Endometrial microvascular endothelial cells (primary cell): ENCODE results near the gene KIF5A. TPM values are rescaled to one million over a fixed set of nuclear protein-coding genes. Genes with fewer than 3 reads are reported as not detected.
"Not testable (repeated sequence)": the region's sequence is repeated elsewhere in the genome, so short reads cannot be mapped to it uniquely, and the experiment has no call there.

Source experiments
- in situ Hi-C: cut with HindIII; loops from 2 replicates; pipeline ENCODE4 v1.10.0; 2017; ENCODE audit warnings: low sequenced_read_pairs, low pct_unique_long_range_greater_than_20kb; ENCODE audit errors: inconsistent ontology term
- total RNA-seq: library from RNA; depleted of rRNA; stranded (reverse); fragments of >200 nt; gene quantifications from one replicate; pipeline ENCODE4 v1.2.3, GENCODE V29; 2015; ENCODE audit errors: inconsistent ontology term

KIF5A gene
- total RNA-seq, 1 donor from 2014 or later, result not detected

- in situ Hi-C loops, result no loop called here
Observed at GRCh38 chr12:57550641-57551549, 1.1 kb downstream of the KIF5A start.

- in situ Hi-C loops, result no loop called here
Observed at GRCh38 chr12:57551637-57552305, 1.9 kb downstream of the KIF5A start.

- in situ Hi-C loops, result no loop called here
Observed at GRCh38 chr12:57552306-57552651, 2.4 kb downstream of the KIF5A start.

GRCh38 chr12:57552835-57553313 is 3.0 kb downstream of the KIF5A start:
- in situ Hi-C loops, result no loop called here

GRCh38 chr12:57553343-57554202 is 3.7 kb downstream of the KIF5A start:
- in situ Hi-C loops, result no loop called here

GRCh38 chr12:57554453-57554852 is 4.6 kb downstream of the KIF5A start:
- in situ Hi-C loops, result no loop called here

GRCh38 chr12:57554897-57555296 is 5.1 kb downstream of the KIF5A start:
- in situ Hi-C loops, result no loop called here

- in situ Hi-C loops, result no loop called here
Observed at GRCh38 chr12:57558864-57559263, 9.0 kb downstream of the KIF5A start.

- in situ Hi-C loops, result no loop called here
Observed at GRCh38 chr12:57560516-57560915, 10.7 kb downstream of the KIF5A start.

- in situ Hi-C loops, result not testable (repeated sequence)
Observed at GRCh38 chr12:57561117-57561516, 11.3 kb downstream of the KIF5A start.

- in situ Hi-C loops, result no loop called here
Observed at GRCh38 chr12:57563358-57563757, 13.5 kb downstream of the KIF5A start.

GRCh38 chr12:57564178-57564740 is 14.4 kb downstream of the KIF5A start:
- in situ Hi-C loops, result no loop called here

GRCh38 chr12:57568838-57569237 is 19.0 kb downstream of the KIF5A start:
- in situ Hi-C loops, result no loop called here

GRCh38 chr12:57569858-57570257 is 20.0 kb downstream of the KIF5A start:
- in situ Hi-C loops, result no loop called here

- in situ Hi-C loops, result not testable (repeated sequence)
Observed at GRCh38 chr12:57570438-57570837, 20.6 kb downstream of the KIF5A start.

- in situ Hi-C loops, result no loop called here
Observed at GRCh38 chr12:57571926-57572762, 22.3 kb downstream of the KIF5A start.

- in situ Hi-C loops, result no loop called here
Observed at GRCh38 chr12:57574795-57575194, 25.0 kb downstream of the KIF5A start.
